ENCODE results near the gene PTGIS.

- TF ChIP-seq CTCF (IDR thresholded peaks at IDR 0.05) (no peak), POLR2A (IDR thresholded peaks at IDR 0.05) (no peak)
These were observed 88.2 kb downstream of the PTGIS start for GRCh38 chr20:49479785-49480184.

All from body of pancreas (tissue), 4 donors.